ENCODE results near the gene NFATC2IP. TPM values are rescaled to one million over a fixed set of nuclear protein-coding genes. Genes with fewer than 3 reads are reported as not detected.

NFATC2IP gene
- total RNA-seq, 4 donors from 2014 or later: 32.1 to 34.5 (median 34.0) TPM

DNA sequence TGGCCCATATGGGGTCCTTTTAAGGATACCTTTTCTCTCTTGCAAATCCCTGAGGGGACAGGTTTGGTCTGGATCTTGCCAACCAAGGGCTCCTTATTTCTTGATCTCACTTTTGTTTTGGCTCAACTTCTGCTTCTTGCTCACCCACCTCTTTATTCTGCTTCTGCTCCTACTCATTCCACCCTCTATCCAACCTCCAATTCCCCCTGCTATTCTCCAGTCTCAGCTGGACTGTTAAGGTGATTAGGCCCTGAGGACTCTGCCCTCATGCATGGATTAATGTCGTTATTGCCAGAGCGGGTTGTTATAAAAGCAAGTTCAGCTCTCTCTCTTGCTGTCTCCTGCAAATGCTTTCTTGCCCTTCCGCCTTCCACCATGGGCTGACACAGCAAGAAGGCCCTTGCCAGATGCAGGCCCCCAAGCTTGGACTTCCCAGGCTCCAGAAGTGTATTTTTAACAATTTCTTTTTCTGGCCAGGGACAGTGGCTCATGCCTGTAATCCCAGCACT lies 63.9 kb downstream of the NFATC2IP start:
- 74 to 76% methylated on average over 3 of the region's 3 CpGs for WGBS, 2 donors

More for the DNA sequence above, 63.9 kb downstream of the NFATC2IP start:
- no peak for DNase-seq (ENCODE audit: low spot score in 2 of 2)
- Histone ChIP-seq H3K27me3 (no peaks in the 10 kb centered on the region), H3K27ac (no peak overlapping the region), H3K4me1 (no peaks in the 10 kb centered on the region), H3K36me3 (no peaks in the 10 kb centered on the region), H3K4me3 (no peak overlapping the region), H3K9me3 (no peaks in the 10 kb centered on the region)
- TF ChIP-seq POLR2A (IDR thresholded peaks at IDR 0.05): no peak
- TF ChIP-seq, protein P1, sequence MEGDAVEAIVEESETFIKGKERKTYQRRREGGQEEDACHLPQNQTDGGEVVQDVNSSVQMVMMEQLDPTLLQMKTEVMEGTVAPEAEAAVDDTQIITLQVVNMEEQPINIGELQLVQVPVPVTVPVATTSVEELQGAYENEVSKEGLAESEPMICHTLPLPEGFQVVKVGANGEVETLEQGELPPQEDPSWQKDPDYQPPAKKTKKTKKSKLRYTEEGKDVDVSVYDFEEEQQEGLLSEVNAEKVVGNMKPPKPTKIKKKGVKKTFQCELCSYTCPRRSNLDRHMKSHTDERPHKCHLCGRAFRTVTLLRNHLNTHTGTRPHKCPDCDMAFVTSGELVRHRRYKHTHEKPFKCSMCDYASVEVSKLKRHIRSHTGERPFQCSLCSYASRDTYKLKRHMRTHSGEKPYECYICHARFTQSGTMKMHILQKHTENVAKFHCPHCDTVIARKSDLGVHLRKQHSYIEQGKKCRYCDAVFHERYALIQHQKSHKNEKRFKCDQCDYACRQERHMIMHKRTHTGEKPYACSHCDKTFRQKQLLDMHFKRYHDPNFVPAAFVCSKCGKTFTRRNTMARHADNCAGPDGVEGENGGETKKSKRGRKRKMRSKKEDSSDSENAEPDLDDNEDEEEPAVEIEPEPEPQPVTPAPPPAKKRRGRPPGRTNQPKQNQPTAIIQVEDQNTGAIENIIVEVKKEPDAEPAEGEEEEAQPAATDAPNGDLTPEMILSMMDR (IDR thresholded peaks at IDR 0.05): no peak
- no peak for TF ChIP-seq EP300 (IDR thresholded peaks at IDR 0.05)

Other genes with a start within 250 kb of the NFATC2IP start
- gene EIF3C, start 239.5 kb upstream of the NFATC2IP start, total RNA-seq: 100 to 1,000 TPM; 158 to 275 (median 197) TPM
- gene NPIPB9, start 199.2 kb upstream of the NFATC2IP start, total RNA-seq: 10 to 100 TPM in 2 of 4 donors, 1 to 10 TPM in 2; 8.4 to 15.9 (median 10.9) TPM
- 100 to 1,000 TPM in 1 of 4 donors, 10 to 100 TPM in 3; 57.6 to 121 (median 87.7) TPM for gene ATXN2L, start 127.9 kb upstream of the NFATC2IP start, total RNA-seq
- gene TUFM, start 104.6 kb upstream of the NFATC2IP start, total RNA-seq: 100 to 1,000 TPM in 3 of 4 donors, 10 to 100 TPM in 1; 88.1 to 136 (median 116) TPM
- 10 to 100 TPM; 33.7 to 44.8 (median 43.0) TPM for gene SH2B1, start 87.1 kb upstream of the NFATC2IP start, total RNA-seq
- under 1 TPM; 0.20 to 0.90 (median 0.21) TPM for gene ATP2A1, start 72.4 kb upstream of the NFATC2IP start, total RNA-seq
- 10 to 100 TPM; 30.3 to 57.0 (median 32.4) TPM for gene RABEP2, start 25.7 kb upstream of the NFATC2IP start, total RNA-seq
- 1 to 10 TPM in 1 of 4 donors, under 1 TPM in 1, not detected in 2; 0.59 to 1.3 TPM for gene CD19, start 19.0 kb upstream of the NFATC2IP start, total RNA-seq
- 10 to 100 TPM in 3 of 4 donors, 1 to 10 TPM in 1; 9.8 to 38.4 (median 25.6) TPM for gene SPNS1, start 23.8 kb downstream of the NFATC2IP start, total RNA-seq
- 10 to 100 TPM in 3 of 4 donors, 1 to 10 TPM in 1; 9.4 to 15.3 (median 12.4) TPM for gene LAT, start 34.1 kb downstream of the NFATC2IP start, total RNA-seq

Measured in tibial nerve (tissue), 4 donors.